GM18499 (cell line): ENCODE results near the gene KCNF1.
"Not testable (repeated sequence)": the region's sequence is repeated elsewhere in the genome, so short reads cannot be mapped to it uniquely, and the experiment has no call there.

ENCODE experiments used
- ATAC-seq: cut with Tn5 transposase; IDR thresholded peaks from one replicate; pipeline ENCODE4 v1.9.1; 2021; ENCODE audit warnings: moderate number of reproducible peaks; ENCODE audit not compliant: insufficient read depth, unreplicated experiment

The KCNF1 gene

DNA sequence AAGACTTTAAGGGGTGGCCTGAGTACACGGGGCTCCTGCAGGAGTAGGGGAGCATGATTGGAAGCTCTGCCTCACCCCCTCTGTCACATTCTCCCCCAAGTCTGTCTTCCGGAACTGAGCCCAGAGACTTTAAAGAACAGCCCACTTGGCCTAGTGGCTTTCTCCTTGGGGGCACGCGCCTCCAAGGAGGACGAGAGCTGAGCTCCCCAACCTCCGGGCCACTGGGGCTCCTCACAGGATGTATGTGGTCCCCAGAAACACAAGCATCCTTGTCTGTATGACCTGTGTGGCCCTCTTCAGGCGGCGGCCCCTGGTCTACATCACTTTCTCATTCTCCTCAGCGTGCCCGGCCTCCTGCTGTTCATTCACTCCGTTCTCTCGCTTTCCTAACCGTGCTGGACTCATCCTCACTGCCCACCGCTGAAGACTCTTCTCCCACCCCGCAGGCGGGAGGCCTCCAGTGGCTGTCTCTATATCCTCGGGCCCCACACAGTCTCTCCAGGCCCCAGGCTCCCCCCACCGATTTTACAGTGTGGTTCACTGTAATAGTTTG, 23.7 kb downstream of the KCNF1 start:
- ATAC-seq, result no peak

DNA sequence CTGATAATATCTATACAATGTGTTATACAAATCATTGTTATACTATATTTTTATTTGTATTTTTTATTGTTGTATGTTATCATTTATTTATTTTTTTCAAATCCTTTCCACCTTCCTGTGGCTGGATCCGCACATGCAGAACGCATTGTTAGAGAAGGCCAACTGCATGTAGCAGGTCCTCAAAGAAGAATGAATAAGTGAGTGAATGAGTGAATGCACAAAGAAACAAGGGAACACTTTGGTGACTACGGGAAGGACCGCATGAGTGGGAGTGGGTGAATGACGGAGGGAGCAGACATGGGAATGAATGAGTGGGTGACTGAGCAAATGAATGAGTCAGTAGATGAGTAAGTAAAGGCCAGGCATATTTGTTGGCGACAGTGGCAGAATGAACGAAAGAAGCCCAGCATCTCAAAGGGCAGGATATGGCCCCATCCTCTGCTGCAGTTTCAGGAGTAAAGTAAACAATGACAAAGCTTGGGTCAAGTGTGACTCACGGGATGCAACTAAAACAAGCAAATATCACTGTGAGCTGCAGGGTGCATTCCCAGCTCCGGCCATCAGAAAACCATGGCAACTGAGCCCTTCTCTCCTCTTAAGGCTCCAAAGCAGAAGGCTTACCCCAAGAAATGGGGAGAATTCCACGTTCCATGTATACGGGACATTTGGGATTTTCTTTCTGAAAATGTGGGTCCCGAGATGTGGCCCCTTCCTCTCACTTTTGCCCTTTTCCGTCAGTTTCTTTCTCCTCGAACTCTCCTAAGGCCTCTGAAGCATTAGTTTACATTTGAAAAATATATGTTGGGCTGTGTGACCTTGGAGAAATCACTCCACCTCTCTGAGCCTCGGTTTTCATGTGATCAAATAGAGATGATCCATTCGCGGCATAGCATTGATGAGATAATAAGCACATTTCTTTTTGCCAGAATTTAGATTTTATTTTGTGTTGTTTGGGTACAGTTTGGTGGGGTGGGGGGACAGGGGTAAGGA, 24.5 kb downstream of the KCNF1 start:
- no peak for ATAC-seq

DNA sequence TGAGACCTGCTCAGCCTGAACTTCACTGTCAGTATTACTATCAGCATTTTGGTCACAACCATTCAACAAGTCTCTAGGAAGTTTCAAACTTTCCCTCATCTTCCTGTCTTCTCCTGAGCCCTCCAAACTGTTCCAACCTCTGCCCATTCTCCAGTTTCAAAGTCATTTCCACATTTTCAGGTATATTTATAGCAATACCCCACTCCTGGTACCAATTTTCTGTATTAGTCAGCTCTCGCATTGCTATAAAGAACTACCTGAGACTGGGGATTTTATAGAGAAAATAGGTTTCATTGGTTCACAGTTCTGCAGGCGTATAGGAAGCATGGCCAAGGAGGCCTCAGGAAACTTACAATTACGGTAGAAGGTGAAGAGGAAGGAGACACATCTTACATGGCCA, 27.3 kb downstream of the KCNF1 start:
- ATAC-seq, result no peak

DNA sequence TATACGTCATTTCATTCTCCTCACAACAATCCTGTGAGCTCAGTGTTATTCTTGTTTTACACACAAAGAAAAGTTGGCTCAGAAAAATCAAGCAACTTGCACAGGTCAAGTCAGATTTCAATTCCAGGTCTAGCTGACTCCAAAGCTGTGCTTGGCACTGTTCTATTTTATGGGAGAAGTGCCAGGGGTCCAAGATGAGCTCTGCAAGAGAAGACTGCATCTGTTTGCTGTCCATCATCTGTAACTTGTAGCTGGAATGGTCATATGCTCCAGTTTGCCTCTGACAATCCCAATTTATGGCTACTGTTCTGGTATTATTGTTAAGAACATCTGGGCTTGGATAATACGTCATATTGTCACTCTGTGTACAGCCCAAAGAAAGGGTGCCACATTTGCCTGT, 28.9 kb downstream of the KCNF1 start:
- ATAC-seq, result no peak

DNA sequence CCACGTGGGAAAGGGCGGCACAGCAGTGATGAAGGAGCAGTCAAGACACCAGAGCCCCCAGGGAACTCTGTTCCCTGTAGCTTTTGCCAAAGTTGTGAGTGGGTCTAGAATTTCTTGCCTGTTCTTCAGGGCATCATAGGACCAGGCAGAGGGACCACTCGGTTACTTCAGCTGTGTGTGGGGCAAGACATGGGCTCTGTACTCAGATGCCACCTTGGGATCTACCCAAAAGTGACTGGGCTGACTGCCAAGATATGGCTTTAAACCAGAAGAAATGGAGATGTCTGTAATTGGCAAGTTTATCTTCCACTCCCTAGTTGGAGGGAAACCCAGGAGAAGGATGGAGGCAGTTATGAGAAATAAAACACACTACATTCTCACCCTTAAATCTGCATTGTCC, 29.6 kb downstream of the KCNF1 start:
- ATAC-seq, result no peak

DNA sequence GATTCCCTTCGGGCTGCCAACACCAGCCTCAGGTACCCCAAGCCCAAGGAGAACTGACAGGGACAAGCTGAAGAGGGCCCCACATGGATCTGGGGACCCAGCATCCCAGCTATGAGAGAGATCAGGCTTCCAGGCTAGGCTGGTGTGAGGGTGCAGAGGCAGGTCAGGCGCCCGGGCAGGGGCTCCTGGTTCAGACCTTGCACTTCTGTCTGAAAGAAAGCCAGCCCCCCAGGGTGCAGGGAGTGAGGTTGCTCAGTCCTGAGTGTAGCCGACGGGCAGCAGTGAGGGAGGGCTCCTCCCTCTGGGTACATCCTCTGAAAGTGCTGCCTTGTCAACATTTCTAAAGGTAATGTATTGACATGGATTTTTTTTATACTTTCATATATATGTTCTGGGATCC, 33.1 kb downstream of the KCNF1 start:
- no peak for ATAC-seq

DNA sequence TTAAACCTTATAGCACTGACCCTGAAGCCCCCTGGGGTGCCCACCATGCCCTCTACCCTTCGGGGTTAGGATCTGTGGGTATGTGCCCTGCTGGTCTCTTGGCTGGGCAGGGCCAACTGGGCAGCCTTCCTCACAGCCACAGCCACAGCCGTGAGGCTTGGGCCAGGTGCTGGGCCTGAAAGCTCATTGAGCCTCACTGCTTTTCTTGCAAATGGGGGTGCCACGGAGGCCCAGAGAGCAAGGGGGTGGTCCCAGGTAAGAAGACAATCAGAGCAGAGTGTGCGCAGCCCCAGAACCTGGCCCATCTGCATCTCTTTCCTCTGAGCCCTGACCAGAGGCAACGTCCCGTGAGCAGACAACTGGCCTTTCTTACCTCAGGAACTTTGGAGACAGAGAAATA, 34.7 kb downstream of the KCNF1 start:
- no peak for ATAC-seq

DNA sequence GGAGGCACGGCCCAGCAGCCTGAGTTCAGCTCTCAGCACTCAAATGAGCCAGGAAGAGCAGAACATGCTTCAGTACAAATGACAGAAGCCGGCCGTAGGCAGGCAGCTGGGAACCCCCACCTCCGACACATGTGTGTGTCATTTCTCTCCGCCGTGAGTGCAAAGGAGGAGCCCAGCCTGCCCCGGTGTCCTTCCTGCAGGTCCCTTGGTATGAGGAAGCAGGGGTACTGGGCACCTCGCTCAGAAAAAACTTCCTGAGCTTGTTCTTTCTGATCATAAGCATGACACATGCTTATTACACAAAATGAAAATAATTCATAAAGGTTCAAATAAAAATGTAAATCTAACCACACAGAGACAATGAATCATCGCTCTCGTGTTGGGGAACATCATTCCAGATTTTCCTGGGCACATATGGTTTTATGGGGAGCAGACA, 35.3 kb downstream of the KCNF1 start:
- ATAC-seq, result no peak

DNA sequence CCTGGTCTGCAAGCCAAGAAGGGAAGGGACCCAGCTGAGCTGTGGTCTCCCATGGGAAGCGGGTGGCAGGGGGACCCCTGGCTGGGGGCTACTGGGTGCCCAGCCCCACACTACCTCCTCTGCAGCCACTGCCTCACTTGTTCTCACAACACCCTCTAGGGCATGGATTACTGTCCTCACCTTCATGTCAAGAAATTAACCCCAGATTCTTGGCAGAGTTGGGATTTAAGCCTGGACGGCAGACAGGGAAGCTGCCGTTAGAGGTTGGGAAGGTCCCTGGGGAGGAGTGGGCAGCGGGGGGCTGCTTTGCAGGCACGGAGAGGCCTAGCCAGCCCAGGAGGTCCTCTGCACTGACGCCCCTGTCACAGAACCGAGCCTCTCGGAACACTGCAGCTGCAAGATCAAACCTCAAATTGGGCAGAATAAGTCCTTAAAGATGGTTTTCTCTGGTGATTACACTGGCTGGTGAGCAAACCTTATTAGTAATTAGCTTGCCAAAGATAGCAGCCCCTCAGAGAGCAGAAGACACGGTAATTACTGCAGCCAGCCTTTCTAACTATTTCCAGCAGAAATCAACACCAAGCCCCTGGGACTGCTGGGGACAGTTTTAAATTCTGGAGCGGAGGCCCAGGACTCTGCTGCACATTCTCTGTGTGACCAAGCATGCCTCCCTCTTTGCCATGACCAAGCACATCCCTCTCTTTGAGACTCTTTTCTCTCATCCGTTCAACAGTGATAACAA, 35.9 kb downstream of the KCNF1 start:
- no peak for ATAC-seq

DNA sequence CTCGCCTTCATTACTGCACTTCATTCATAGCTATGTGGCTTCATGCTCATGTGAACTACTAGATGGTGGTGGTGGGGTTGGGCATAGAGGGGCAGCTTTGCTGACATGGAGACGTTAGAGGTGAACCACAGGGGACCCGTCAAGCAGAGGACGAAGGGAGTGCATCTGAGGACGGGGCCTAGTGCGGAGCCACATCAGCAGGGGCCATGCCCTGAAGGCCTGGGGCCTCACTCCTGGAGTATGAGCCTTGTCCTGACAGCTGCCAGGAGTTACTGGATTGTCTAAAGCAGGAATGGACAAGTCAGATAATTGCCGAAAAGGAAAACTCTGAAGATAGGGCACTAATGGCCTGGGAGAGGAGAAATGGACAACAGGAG, 36.4 kb downstream of the KCNF1 start:
- no peak for ATAC-seq

DNA sequence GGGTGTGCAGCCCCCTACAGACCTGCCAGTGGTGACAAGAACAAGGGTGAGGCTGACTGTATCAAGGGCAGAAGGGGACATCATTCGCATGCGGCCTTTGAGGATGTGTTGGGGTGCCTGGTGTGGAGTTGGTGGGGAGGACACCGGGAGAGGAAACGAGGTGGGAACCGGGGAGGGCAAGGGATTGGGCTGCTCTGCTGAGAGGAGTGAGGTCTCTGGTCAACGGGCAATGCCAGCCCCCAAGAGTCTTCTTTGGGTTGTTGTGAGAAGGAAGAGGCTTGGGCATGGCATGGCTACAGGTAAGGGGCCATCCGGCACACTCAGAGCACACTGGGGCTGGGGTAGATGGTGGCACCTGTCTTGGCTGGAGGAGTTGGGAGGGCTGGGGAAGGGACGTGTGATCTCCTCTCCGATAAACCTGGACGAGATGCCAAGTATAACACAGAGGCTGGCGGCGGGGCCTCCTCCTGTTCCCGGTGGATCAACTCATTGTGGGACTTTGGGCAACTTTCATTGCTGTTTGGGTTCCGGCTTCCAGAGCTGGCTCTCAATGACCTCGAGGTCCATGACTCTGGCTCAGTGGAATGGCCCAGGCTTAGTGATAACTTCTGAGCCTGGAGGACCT, 37.0 kb downstream of the KCNF1 start:
- no peak for ATAC-seq

DNA sequence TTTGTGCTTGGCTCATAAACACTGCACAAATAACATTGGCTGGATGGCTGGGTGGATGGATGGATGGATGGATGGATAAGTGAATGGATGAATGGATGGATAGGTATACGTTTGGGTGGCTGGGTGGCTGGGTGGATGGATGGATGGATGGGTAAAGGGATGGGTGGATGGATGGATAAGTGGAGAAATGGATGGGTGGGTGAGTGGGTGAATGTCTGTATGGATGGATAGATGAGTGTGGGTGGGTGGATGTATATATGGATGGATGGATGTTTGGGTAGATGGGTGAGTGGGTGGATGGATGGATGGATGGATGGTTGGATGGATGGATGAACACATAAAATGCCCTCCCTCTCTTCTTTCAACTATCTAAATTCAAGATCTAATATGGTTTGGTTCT, 38.1 kb downstream of the KCNF1 start:
- ATAC-seq, result no peak

DNA sequence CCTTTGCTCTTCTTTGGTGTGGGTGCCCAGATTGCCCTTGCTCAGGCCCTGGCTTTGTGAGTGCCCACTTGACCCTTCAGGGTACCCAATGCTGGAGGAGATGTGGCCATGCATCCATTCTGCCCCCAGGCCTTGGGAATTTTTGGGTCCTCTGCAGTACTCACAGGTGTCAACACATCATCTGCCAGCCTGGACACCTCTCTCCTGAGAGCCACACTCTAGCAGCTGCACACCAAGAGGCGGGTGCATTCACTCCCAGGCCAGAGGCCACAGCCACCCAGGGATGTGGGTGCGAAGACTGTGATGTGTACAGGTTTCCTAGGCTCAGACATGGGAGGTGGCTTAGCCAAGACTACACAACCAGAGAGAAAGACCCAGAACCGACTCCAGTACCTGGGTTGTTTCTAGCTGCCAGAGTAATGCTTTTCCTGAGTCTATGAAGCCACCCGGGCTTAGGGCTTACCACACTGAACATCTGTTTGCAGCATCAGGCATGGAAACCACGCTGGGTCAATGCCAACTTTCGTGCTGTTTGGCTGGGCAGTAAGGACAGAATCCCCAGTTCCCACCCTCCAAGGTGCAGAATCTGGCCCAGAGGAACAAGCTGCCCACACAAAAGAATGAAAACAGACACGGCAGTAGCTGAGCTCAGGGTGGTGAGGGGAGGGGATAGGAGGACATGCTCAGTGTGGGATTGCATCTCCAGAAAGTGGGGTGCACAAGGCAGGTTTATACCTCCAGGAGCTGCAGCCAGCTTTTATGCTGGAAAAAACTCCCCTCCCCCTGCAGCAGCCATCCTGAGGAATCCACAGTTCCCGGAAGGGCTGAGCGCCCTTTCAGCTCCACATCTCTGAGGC, 40.1 kb downstream of the KCNF1 start:
- ATAC-seq, result no peak

DNA sequence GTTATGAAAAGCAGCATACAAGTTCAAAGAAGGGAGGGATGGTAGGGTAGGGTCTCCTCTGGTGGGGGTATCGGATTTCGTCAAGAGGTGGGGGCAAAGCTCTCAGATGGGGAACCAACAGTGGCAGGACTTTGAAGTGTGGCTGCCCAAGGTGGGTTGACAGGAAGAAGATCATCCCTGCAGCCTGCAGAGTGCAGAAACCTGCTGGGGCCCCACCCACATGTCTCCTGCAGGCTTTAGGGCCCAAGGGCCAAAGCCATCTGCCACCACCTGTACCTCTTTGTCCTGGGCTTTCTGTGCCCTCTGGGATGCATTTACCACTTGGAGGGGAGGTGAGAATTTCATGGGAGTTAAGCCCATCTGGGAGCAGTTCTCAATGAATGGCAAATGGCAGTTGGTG, 42.7 kb downstream of the KCNF1 start:
- no peak for ATAC-seq

DNA sequence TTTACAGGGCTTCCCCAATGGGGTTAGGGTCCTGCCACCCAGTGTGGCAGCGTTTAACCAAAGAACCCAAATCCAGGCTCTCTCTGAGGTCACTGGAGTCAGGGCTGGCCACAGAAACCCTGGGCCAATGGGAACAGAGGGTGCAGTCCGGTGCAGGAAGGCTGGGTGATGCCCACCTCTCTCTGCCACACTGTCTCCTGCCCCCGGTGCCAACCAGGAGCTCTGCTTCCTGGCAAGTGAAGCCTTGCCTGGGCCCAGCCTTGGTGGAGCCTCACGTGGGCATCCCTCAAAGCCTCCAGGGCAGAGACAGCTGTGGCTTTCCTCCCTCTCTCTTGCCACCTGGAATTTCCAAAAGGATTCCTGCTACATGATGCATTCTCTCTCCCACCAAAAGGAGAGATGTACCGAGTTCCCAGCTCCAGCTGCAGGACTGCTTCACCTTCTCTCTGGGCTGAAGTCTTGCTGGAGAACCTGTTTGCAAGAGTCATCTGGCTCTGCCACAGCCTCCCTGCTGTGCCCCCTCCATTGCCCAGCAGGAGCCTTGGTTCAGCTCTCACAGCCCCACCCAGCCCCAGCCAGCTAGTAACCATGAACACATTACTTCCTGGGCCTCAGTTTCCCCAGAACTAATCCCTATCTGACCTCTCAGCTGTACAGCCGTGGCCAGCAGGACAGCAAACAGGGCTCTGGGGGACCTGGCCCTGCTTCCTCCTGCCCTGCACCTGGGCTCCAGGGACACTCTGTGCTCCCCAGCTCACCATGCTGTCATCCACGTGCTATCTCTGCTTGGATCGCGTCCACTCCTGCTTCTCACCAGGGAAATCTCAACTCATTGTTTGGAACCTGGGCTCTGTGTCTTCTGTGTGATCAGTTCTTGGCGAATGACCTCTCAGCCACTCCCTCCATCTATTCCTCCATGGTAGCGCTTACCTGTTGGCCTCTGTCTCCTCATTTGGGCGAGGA, 43.4 kb downstream of the KCNF1 start:
- ATAC-seq, result no peak

DNA sequence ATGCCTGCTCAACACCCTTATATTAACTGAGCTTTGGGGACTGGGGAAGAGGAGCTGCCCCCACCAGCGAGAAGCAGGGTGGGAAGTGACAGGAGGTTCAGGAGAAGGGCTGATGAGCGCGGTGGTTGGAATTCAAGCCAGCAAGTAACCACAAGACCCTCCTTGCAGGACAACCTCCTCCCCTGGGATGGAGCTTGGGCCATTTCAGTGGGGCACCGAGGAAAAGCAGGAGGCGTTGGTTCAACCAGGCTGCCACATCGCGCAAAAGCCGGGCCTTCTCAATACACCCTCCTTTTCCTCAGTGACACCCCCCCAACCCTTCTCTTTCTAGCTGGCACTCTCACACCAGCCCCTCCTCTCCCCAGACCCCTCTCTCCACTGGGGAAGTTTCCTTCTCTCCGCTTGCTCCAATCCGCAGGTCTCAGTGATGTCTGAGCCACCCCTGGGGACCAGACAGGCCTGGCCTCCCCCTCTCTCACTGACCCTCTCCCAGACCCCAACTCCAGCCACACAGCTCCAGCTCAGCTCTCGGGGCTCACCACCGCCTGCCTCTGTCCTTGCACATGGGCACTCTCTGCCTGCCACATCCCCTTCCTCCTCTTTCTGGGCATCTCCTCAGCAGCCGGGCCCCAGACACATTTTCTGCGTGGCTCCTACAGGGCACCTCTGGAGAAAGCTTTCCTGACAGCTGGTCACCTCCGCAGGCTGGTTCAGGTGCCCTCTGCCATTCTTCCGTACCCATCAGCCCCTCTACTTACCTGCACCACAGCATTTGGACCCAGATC, 44.5 kb downstream of the KCNF1 start:
- no peak for ATAC-seq

DNA sequence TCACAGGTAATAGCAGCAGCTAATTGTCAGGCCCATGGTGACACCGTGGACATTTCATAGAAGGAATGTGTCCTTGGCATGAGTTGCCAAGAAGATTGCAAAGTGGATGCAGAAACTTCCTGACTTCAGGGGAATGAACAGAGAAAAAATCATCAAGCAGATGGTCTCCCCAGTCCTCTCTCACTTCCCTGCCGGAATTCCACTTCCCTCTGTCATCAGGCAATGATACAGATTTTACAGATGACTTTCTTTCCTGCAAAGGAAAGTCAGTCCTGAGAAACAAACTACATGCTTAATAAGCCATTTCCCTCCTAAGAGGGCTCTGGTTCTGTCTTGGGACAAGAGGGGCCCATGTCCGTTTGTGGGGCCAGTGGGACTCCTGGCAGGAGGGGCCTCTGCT, 45.7 kb downstream of the KCNF1 start:
- ATAC-seq, result no peak

DNA sequence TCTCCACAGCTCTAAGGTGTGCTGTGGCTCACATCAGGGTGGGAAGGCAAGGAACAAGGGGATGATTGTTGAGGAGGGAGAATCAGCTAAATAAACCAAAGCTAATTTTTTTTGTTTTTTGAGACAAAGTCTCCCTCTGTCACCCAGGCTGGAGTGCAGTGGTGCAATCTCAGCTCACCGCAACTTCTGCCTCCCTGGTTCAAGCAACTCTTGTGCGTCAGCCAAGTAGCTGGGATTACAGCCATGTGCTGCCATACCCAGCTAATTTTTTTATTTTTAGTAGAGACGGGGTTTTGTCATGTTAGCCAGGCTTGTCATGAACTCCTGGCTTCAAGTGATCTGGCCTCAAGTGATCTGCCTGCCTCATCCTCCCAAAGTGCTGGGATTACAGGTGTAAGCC, 46.7 kb downstream of the KCNF1 start:
- ATAC-seq, result not testable (repeated sequence)
